ENCODE results near the gene EPM2A.

The EPM2A gene

DNA sequence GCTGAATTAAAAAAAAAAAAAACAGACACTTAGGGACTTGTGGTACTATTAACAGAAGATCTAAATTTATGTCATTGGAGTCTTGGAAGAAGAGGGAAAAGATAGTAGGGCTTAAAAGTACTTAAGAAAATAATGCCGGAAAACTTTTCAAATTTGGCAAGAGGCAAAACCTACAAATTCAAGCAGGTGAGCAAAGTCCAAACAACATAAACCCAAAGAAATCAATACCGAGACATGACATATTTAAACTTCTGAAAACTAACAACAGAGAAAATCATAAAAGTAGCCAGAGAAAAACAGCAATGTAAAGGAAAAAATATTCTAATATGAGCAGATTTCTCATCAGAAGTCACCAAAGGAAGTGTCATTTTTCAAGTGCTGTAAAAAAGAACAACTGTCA is 44.4 kb downstream of the EPM2A start:
- DNase-seq (ENCODE audit: low read depth), result no peak
- H3K4me3 ChIP-seq (ENCODE audit: control insufficient read depth, low read depth, low read length), result no peak overlapping the region
- TF ChIP-seq, protein P1, sequence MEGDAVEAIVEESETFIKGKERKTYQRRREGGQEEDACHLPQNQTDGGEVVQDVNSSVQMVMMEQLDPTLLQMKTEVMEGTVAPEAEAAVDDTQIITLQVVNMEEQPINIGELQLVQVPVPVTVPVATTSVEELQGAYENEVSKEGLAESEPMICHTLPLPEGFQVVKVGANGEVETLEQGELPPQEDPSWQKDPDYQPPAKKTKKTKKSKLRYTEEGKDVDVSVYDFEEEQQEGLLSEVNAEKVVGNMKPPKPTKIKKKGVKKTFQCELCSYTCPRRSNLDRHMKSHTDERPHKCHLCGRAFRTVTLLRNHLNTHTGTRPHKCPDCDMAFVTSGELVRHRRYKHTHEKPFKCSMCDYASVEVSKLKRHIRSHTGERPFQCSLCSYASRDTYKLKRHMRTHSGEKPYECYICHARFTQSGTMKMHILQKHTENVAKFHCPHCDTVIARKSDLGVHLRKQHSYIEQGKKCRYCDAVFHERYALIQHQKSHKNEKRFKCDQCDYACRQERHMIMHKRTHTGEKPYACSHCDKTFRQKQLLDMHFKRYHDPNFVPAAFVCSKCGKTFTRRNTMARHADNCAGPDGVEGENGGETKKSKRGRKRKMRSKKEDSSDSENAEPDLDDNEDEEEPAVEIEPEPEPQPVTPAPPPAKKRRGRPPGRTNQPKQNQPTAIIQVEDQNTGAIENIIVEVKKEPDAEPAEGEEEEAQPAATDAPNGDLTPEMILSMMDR (conservative IDR thresholded peaks at IDR 0.05; ENCODE audit: control insufficient read depth, insufficient read depth, low read depth, low read length), result no peak

DNA sequence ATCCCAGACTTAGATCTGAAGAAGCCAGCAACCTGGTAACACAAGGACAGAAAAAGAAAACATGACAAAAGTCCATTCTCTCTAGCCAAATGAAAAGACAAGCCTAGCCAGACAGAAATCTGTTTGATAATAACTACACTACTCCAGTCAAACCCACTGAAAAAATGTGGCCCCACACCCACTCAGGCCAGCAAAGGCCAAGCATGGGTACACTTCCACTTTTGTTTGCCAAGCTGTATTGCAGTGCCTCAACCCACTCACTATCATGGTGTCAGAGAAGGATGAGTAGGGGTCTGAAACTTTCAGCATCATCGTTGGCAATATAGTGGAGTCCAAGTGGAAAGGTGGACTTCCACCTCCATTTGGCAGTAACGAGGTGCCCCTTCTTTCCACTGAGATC is 45.8 kb downstream of the EPM2A start:
- DNase-seq (ENCODE audit: low read depth), result no peak
- TF ChIP-seq, protein P1 (conservative IDR thresholded peaks at IDR 0.05; ENCODE audit: control insufficient read depth, insufficient read depth, low read depth, low read length), result no peak

DNA sequence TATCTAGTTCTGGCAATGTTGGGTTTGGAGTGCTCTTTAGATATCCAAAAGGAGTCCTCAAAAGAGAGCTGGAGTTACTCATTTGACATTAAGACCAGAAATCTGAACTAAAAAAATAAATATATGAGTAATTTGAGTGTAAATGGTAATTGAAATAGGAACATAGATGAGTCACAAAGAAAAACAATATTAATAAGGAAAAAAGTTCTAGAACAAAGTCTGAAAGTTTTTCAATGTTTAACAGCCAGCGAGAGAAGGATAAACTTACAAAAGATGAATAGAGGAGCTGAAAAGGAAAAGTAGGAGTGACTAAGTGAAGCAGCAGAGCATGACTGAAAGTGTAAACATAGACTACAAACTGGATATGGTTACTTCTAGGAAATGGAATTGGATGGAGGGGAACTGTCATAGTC is 46.8 kb downstream of the EPM2A start:
- TF ChIP-seq, protein P1 (conservative IDR thresholded peaks at IDR 0.05; ENCODE audit: control insufficient read depth, insufficient read depth, low read depth, low read length), result no peak

More for the DNA sequence above, 45.8 kb downstream of the EPM2A start:
- no peak overlapping the region for H3K4me3 ChIP-seq (ENCODE audit: control insufficient read depth, low read depth, low read length)

DNA sequence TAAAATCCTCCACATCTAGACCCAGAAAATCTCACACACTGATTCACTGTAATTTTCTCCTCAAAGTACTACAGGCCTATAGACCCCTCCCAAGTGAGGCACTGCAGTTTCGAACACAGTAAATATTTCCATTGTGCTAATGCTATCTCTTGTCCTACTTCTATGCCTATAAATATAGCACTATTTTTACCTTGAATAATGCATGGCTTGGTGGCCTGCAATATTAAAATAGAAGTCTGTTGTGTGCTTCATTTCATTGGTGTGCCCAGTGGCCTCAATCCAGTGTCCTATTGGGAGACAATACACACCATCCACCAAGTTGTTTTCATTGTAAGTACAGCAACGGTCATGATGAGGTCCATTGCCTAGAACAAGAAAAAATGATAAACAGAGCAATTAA is 49.4 kb downstream of the EPM2A start:
- no peak overlapping the region for H3K4me3 ChIP-seq (ENCODE audit: control insufficient read depth, low read depth, low read length)
- TF ChIP-seq, protein P1 (conservative IDR thresholded peaks at IDR 0.05; ENCODE audit: control insufficient read depth, insufficient read depth, low read depth, low read length), result no peak
- no peak for DNase-seq (ENCODE audit: low read depth)

More for the DNA sequence above, 46.8 kb downstream of the EPM2A start:
- DNase-seq (ENCODE audit: low read depth), result peak; percentile 82
- H3K4me3 ChIP-seq (ENCODE audit: control insufficient read depth, low read depth, low read length), result no peak overlapping the region

DNA sequence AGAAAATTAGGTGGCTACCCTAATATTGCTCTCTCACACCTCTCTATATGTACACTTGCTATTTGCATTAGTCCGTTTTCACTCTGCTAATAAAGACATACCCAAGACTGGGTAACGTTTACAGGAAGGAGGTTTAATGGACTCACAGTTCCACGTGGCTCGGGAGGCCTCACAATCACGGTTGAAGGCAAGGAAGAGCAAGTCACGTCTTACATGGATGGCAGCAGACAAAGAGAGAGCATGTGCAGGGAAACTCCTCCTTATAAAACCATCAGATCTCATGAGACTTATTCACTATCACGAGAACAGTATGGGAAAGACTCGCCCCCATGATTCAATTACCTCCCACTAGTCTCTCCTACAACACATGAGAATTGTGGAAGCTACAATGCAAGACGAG is 53.4 kb downstream of the EPM2A start:
- no peak for DNase-seq (ENCODE audit: low read depth)
- TF ChIP-seq, protein P1 (conservative IDR thresholded peaks at IDR 0.05; ENCODE audit: control insufficient read depth, insufficient read depth, low read depth, low read length), result no peak
- no peak overlapping the region for H3K4me3 ChIP-seq (ENCODE audit: control insufficient read depth, low read depth, low read length)

DNA sequence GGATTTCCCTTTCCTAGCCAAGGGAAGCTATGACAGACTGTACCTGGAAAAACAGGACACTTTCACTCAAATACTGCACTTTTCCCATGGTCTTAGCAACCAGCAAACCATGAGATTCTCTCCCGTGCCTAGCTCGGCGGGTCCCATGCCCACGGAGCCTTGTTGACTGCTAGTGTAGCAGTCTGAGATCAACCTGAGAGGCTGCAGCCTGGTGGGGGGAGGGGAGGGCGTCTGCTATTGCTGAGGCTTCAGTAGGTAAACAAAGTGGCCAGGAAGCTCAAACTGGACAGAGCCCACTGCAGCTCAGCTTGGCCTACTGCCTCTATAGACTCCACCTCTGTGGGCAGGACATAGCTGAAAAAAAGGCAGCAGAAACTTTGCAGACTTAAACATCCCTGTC is 61.8 kb downstream of the EPM2A start:
- DNase-seq (ENCODE audit: low read depth), result no peak
- TF ChIP-seq, protein P1 (conservative IDR thresholded peaks at IDR 0.05; ENCODE audit: control insufficient read depth, insufficient read depth, low read depth, low read length), result no peak
- H3K4me3 ChIP-seq (ENCODE audit: control insufficient read depth, low read depth, low read length), result no peak overlapping the region

DNA sequence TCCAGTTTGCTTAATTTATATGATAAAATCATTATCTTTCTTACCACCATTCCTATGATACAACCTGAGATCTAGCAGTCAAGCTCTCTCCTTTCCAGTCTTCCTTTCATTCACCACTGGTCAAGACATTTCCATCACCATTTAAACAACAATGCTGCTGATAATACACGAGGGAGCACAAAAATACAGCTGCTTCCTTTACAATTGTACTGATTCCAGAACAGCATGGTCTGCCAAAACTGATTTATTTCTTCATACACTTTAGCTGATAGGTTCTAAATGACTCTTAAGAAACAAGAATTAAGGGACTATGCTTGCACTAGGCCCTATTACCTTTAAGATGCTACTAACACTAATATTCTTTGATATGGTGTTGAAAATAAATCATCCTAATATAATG is 65.0 kb downstream of the EPM2A start:
- H3K4me3 ChIP-seq (ENCODE audit: control insufficient read depth, low read depth, low read length), result no peak overlapping the region
- DNase-seq (ENCODE audit: low read depth), result peak; percentile 27
- TF ChIP-seq, protein P1 (conservative IDR thresholded peaks at IDR 0.05; ENCODE audit: control insufficient read depth, insufficient read depth, low read depth, low read length), result no peak
